C4-2B (cell line): ENCODE data around the gene ZMYND11.

ENCODE experiments used
- H3K27ac ChIP-seq: fragments of 450-650 bp; 2 replicates; pipeline ENCODE4 v1.5.1; 2017
- CTCF ChIP-seq: fragments of 450-650 bp; conservative IDR thresholded peaks from 2 replicates; pipeline ENCODE4 v1.5.1; 2017; ENCODE audit warnings: mild to moderate bottlenecking
- ZFX ChIP-seq: fragments of 450-650 bp; IDR thresholded peaks from 2 replicates; pipeline ENCODE4 v1.6.1; 2017

The ZMYND11 gene

GRCh38 chr10:134247-135131 lies 766 bp upstream of the ZMYND11 start:
- H3K27ac ChIP-seq, result peak overlapping the region; percentile 98
- peak; percentile 27 for TF ChIP-seq CTCF
- no peak for TF ChIP-seq ZFX

- H3K27ac ChIP-seq, result peak overlapping the region; percentile 98
- peak; percentile 100 for TF ChIP-seq ZFX
- no peak for TF ChIP-seq CTCF
These were observed 578 bp downstream of the ZMYND11 start for GRCh38 chr10:135601-136464.

GRCh38 chr10:136465-136762 lies 1.2 kb downstream of the ZMYND11 start:
- H3K27ac ChIP-seq, result peak overlapping the region; percentile 98
- TF ChIP-seq ZFX, result no peak
- no peak for TF ChIP-seq CTCF

GRCh38 chr10:137031-137430 lies 1.8 kb downstream of the ZMYND11 start:
- TF ChIP-seq ZFX (no peak), CTCF (peak; percentile 42)
- no peak overlapping the region for H3K27ac ChIP-seq

GRCh38 chr10:137606-138005 lies 2.4 kb downstream of the ZMYND11 start:
- H3K27ac ChIP-seq, result no peak overlapping the region
- TF ChIP-seq ZFX, result no peak
- TF ChIP-seq CTCF, result no peak

- TF ChIP-seq CTCF (no peak), ZFX (no peak)
- no peak overlapping the region for H3K27ac ChIP-seq
These were observed 7.1 kb downstream of the ZMYND11 start for GRCh38 chr10:142371-142770.

GRCh38 chr10:152915-153314 lies 17.7 kb downstream of the ZMYND11 start:
- TF ChIP-seq ZFX (no peak), CTCF (no peak)
- H3K27ac ChIP-seq, result no peak overlapping the region
